Kidney tubule cell (primary cell): Measurements from ENCODE around the gene TTLL11.
A peak's percentile ranks its signal among the peaks of the same experiment; 100 is the strongest.

Experiments used
- DNase-seq: peaks from one replicate; pipeline ENCODE4 v3.0.0-alpha.2; 2018; ENCODE audit warnings: low spot score

TTLL11 gene

GRCh38 chr9:121974421-121974820, 118.7 kb downstream of the TTLL11 start:
- DNase-seq = no peak

DNA sequence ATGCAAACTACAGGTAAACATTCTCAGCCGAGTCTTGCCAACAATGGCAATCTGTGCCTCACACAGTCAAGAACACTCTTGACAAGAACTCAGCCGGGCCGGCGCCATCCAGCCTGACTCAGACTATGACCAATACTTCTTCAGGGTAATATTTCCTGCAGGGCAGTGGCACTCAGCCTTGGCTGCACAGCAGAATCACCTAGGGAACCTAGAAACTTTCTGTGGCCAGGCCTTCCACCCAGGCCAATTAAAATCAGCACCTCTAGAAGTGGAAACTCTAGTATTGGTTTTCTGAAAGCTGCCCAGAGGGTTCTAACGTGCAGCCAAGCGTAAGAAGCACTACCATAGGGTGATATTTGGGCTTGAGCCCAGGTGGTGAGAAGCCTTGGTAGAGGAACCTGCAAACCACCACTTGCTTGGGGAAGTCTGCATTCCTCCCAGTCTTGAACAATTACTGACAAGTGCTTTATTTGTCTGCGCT, 120.6 kb downstream of the TTLL11 start:
- DNase-seq = peak; percentile 99

DNA sequence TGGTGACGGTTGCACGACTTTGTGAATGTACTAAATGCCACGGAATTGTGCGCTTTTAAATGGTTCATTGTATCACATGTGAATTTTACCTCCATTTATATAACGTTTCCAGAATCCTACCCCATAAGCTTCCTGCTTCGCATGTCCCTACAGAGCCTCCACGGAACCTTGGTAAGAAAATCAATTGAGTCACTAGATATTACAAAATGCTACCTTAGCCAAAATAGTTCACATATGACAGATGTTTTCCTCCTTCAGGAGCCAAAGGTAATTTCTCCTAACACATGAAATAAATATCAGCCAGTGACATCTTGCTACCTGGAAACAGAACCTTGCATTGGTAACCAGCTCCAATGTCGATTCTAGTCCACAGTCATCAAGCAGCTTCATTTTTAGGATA, 125.1 kb downstream of the TTLL11 start:
- DNase-seq = no peak

- DNase-seq = peak; percentile 61
Measured at GRCh38 chr9:121966706-121967105, 126.4 kb downstream of the TTLL11 start.

DNA sequence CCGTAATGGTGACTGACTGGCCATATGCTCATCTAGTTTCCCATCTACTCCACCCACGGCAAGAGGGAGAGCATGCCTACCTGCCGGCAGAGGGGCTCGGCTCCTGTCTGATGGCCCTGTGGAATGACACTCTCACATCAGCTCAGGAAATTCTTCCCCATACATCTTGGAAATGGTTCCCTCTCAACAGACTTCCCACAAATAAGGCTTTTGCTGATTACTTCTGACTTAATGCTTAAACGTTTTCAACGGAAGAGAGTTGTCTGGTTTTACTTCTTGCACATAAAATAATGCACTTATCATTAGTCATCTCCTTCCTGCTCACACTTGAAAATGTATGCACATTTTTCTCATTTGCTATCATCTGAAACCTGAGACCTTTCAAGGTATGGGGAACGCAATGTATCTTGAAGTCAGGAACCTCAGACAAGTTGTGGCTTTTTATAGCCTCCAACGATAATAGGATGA, 129.5 kb downstream of the TTLL11 start:
- no peak for DNase-seq

- DNase-seq = no peak
Measured at GRCh38 chr9:121962421-121962820, 130.7 kb downstream of the TTLL11 start.

- DNase-seq = no peak
Measured at GRCh38 chr9:121960665-121961064, 132.4 kb downstream of the TTLL11 start.

GRCh38 chr9:121958530-121958929, 134.6 kb downstream of the TTLL11 start:
- peak; percentile 63 for DNase-seq

DNA sequence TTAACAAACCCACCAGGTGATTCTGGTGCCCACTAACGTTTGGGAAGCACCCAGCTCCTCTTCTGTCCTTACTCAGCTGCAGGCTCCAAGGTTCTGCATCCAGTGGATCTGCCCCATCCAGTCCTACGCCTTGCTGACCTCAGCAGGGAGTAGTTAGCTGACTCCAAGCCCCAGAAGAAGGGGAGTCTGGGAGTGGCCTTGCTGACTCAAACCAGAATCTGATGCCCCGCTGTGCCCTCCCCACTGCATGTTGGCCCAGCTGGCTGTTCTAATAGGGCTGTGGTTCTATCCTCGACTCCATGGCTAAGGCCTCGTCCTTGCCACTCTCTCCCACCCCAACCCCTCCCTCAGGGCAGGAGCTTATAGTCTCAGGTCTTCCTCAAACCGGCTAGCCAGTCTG, 136.3 kb downstream of the TTLL11 start:
- DNase-seq = no peak

- DNase-seq = no peak
Measured at GRCh38 chr9:121955649-121956048, 137.5 kb downstream of the TTLL11 start.

- no peak for DNase-seq
Measured at GRCh38 chr9:121954477-121955140, 138.5 kb downstream of the TTLL11 start.

- no peak for DNase-seq
Measured at GRCh38 chr9:121952611-121953010, 140.5 kb downstream of the TTLL11 start.

GRCh38 chr9:121950866-121951265, 142.2 kb downstream of the TTLL11 start:
- no peak for DNase-seq

DNA sequence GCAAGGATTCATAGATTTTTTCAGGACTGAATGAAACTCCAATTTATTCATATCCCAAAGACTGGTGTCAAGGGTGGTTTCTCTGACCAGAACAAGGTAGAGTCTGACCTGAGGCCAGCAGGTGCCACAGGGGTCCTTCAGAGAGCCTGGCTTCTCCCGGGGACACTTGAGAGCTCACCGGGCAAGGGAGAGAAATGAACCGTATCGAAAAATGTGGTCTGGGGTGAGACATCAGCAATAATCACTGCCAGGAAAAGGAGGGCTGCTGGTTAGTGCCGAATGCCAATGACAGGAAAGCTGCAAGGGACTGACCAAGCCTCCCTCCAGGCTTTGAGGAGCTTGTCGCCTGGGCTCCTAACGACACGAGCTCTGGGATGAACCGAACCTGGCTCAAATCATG, 142.7 kb downstream of the TTLL11 start:
- DNase-seq = peak; percentile 73

GRCh38 chr9:121949766-121950165, 143.3 kb downstream of the TTLL11 start:
- no peak for DNase-seq

DNA sequence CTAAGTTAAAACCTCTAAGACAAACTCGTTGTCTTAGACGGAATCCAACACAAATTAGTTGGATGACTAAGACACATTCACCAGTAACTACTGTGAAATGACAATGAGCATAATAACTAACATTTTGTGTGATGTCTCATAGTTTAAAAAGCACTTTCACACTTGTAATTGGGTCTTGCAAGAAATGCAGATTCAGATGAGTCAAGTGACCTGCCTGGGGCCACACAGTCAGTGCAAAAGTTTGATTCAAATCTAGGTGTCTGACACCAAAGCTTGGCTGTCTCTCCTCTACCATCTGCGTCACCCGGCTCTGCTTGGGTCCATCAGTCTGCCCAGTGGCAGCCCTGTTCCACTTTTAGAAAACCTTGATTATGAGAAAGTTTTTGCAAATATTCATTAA, 143.7 kb downstream of the TTLL11 start:
- no peak for DNase-seq

DNA sequence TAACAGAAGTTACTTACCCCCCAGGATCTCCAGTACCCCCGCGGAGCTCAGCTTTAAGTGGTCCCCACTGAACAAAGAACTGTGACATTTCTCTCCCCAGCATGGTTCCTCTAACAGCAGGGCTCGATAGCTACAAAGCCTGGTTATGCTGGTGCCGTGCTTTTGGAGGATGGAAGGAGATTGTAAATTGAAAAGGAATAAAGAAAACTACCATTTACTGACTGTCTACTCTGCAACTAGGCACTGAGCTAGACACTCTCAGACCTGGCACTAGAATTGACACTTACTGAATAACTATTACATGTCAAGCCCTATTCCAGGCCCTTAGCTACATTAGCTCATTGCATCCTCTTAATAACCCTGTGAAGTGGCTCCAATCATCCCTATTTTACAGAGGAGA, 145.3 kb downstream of the TTLL11 start:
- DNase-seq = no peak

DNA sequence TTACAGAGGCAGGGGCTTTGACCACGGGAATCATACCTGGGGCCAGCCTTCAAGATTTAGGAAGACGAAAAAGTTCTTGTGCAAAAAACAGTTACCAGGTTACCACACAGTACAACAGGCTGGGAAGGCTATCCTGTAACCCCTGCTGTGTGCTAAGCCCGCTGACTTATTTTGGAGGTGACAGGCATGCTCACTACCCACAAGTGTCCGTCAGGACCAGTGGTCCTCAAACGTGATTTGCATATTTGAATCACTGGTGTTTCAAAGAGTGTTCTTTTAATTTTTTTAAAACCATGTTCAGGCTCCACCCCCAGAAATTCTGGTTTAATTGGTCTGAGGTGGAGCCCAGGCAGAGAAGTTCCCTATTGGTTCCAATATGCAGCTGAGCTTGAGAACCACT, 146.6 kb downstream of the TTLL11 start:
- no peak for DNase-seq

GRCh38 chr9:121945849-121946248, 147.3 kb downstream of the TTLL11 start:
- DNase-seq = peak; percentile 67

DNA sequence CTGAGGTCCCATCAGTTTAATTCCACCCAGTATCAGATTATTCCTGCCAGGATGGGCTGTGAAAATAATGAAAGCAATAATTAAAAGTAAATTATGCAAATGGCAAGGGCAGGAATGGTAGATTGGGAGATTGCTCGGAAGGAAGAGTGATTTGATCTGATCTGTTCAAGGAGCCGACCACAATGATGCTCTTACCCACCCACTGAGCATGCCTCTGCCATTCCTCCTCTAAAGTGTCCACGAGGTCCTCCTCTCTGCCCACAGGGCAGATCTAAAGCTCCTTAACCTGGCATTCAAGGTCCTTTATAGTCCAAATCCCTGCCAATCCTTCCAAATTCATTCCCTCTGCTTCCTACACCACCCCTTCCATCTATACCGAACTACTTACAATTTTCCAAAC, 147.8 kb downstream of the TTLL11 start:
- DNase-seq = no peak

- peak; percentile 59 for DNase-seq
Measured at GRCh38 chr9:121944711-121945191, 148.4 kb downstream of the TTLL11 start.

DNA sequence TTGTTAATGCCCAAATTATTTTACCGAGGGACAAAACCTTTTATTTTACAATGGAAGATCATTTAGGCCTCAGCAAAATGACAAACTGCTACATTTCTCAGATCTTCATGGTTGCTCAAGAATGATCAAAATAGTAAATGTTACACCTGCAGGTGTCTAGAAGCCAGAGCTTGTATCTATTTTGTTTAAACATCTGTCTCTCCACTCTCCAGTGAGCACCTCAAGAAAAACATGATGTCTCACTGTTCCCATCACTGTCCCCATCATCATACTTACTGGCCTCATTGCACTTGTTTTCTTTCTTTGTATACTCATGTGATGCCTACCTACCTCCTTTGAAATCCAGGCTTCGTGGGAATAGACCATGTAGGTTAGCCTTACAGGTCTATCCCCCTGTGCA, 149.6 kb downstream of the TTLL11 start:
- no peak for DNase-seq

DNA sequence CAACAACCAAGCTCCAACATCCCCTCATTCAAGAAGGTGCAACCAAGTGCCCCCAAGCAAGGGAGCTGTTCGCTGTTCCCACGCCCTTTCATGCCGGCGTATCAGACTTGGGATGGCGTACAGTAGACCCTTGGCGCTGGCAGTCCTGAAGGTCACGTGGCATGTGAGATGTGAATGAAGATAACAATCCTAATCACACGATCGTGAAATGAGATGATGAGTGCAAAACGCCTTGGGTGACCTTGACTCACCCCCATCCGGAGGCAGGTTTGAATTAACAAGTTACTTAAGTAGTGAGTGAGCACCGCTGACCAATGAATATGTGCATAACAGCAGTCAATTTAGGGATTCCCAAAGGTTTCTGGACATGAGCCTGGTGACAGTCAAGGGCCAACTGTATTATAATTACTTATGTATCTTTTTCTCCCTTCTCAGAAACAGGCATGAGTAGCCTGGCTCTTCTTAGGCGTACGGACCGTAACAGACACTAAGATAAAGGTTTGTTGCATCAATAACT, 150.2 kb downstream of the TTLL11 start:
- no peak for DNase-seq

- DNase-seq = no peak
Measured at GRCh38 chr9:121942313-121942712, 150.8 kb downstream of the TTLL11 start.
